ENCODE measurements around the gene OSBPL6.

OSBPL6 gene

GRCh38 chr2:178273787-178274360, 79.6 kb downstream of the OSBPL6 start:
- DNase-seq, result no peak

GRCh38 chr2:178275600-178275999, 81.3 kb downstream of the OSBPL6 start:
- DNase-seq, result no peak

- DNase-seq, result no peak
Measured at GRCh38 chr2:178277741-178278197, 83.5 kb downstream of the OSBPL6 start.

GRCh38 chr2:178279142-178279541, 84.8 kb downstream of the OSBPL6 start:
- no peak for DNase-seq

GRCh38 chr2:178279636-178280035, 85.3 kb downstream of the OSBPL6 start:
- DNase-seq, result no peak

GRCh38 chr2:178280244-178280852, 86.0 kb downstream of the OSBPL6 start:
- peak; percentile 19 for DNase-seq

GRCh38 chr2:178282075-178282815, 87.9 kb downstream of the OSBPL6 start:
- DNase-seq, result no peak

GRCh38 chr2:178283341-178283918, 89.1 kb downstream of the OSBPL6 start:
- no peak for DNase-seq

GRCh38 chr2:178284613-178285286, 90.4 kb downstream of the OSBPL6 start:
- DNase-seq, result no peak

GRCh38 chr2:178285287-178285615, 90.9 kb downstream of the OSBPL6 start:
- DNase-seq, result no peak

GRCh38 chr2:178286636-178287035, 92.3 kb downstream of the OSBPL6 start:
- DNase-seq, result no peak

- DNase-seq, result no peak
Measured at GRCh38 chr2:178287652-178288344, 93.5 kb downstream of the OSBPL6 start.

GRCh38 chr2:178291703-178292102, 97.4 kb downstream of the OSBPL6 start:
- no peak for DNase-seq

- DNase-seq, result no peak
Measured at GRCh38 chr2:178292586-178292985, 98.3 kb downstream of the OSBPL6 start.

GRCh38 chr2:178295115-178295514, 100.8 kb downstream of the OSBPL6 start:
- DNase-seq, result no peak

- DNase-seq, result no peak
Measured at GRCh38 chr2:178295906-178296305, 101.6 kb downstream of the OSBPL6 start.

GRCh38 chr2:178296394-178297090, 102.2 kb downstream of the OSBPL6 start:
- DNase-seq, result no peak

GRCh38 chr2:178297091-178297411, 102.7 kb downstream of the OSBPL6 start:
- DNase-seq, result no peak

- no peak for DNase-seq
Measured at GRCh38 chr2:178298785-178299212, 104.5 kb downstream of the OSBPL6 start.

- no peak for DNase-seq
Measured at GRCh38 chr2:178301649-178302238, 107.4 kb downstream of the OSBPL6 start.

- DNase-seq, result no peak
Measured at GRCh38 chr2:178304333-178304732, 110.0 kb downstream of the OSBPL6 start.
